Activated effector memory CD4-positive, alpha-beta T cell treated with anti-CD3 and anti-CD28 coated beads, Interleukin-2, amount 50 U/mL, for 16 hours (primary cell): ENCODE measurements around the gene FGF6.

ENCODE experiments used
- DNase-seq: peaks from one replicate; pipeline ENCODE4 v3.0.0-alpha.2; 2020

The FGF6 gene

GRCh38 chr12:4446335-4446734 is 720 bp upstream of the FGF6 start:
- DNase-seq = no peak

GRCh38 chr12:4444031-4444430 is 1.6 kb downstream of the FGF6 start:
- no peak for DNase-seq

GRCh38 chr12:4443616-4444015 is 2.0 kb downstream of the FGF6 start:
- DNase-seq = no peak

GRCh38 chr12:4441355-4442335 is 4.0 kb downstream of the FGF6 start:
- DNase-seq = no peak

GRCh38 chr12:4440187-4440941 is 5.3 kb downstream of the FGF6 start:
- DNase-seq = no peak

GRCh38 chr12:4439736-4440135 is 5.9 kb downstream of the FGF6 start:
- DNase-seq = no peak

DNA sequence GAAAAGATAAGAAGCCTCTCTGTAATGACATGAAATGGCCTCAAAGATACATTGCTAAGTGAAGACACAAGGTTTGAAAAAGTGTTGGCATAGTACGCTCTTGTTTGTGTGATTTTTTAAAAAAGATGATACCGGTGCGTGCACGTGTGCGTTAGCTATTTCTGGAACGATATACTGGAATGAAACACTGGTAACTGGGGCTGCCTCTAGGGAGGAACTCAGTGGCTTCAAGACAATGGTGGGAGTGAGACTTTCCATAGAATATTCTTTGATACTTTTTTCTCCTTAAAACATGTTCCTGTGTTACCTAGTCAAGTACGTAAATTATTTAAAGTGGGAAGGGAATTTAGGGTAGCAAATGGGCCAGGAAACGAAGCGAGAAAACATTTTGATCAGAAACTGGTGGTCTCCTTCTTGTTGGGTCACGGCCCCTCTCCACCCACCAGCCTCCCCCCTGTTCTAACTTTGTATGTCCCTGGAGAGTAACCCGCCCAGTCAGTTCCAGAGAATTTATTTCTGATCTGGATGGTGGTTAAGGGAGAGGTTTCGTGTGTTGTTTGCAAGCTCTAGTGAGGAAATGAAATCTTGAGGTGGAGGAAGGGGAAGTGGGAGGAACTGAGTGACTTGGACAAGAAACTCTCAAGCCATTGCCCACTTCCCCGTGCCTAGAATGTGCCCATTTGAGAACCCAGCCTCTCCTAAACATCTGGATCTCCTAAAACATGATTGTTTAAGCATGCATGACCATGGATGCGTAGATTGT is 6.6 kb downstream of the FGF6 start:
- DNase-seq = no peak

- no peak for DNase-seq
Observed at GRCh38 chr12:4435537-4435936, 10.1 kb downstream of the FGF6 start.

GRCh38 chr12:4434706-4435425 is 10.7 kb downstream of the FGF6 start:
- no peak for DNase-seq

DNA sequence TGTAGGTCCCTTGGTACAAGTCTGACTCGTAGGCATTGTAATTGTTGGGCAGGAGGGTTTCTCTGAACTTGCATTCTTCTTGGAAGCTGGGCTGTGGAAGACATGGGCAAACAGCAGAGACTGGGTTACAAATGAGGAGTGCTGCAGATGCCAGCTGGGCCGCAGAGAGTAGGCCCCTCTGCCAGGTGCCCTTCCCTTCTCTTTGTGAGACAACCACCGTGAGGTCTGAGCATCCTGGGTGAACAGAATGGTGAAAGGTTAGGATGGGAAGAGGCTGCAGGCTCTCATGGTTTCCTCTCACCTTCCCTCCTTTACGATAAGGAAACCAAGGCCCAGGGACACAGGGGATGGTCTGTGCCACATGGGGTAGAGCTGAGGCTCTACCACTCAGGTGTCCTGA is 11.3 kb downstream of the FGF6 start:
- no peak for DNase-seq

DNA sequence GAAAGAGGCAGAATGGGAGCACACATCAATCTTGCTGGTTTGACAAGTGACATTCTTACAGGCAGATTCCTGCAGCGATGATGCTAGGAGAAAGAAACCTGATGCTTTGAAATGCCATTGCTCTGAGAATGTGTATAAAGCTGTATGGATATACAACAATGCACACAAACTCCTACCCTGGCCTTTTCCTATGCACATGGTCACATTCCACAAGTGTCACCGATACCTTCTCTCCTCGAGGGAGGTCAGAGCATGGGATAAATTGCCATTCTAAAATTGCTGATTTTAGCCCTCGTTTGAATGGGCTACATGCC is 11.9 kb downstream of the FGF6 start:
- no peak for DNase-seq

- DNase-seq = no peak
Observed at GRCh38 chr12:4432878-4433744, 12.5 kb downstream of the FGF6 start.

- DNase-seq = no peak
Observed at GRCh38 chr12:4431866-4432265, 13.7 kb downstream of the FGF6 start.

DNA sequence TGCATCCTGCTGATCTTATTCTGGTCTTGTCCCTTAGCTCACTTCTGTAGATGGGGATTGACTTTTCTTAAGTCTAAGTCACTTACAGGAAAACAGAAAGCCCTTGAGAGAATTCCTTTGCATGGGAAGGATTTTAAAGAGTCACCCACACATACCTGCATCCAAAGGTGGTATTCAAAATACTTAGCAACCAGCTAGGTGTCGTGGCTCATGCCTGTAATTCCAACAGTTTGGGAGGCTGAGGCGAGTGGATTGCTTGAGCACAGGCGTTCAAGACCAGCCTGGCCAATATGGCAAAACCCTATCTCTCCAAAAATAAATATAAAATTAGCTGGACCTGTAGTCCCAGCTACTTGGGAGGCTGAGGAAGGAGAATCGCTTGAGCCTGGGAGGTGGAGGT is 14.2 kb downstream of the FGF6 start:
- DNase-seq = no peak

GRCh38 chr12:4424422-4424821 is 21.2 kb downstream of the FGF6 start:
- DNase-seq = no peak

DNA sequence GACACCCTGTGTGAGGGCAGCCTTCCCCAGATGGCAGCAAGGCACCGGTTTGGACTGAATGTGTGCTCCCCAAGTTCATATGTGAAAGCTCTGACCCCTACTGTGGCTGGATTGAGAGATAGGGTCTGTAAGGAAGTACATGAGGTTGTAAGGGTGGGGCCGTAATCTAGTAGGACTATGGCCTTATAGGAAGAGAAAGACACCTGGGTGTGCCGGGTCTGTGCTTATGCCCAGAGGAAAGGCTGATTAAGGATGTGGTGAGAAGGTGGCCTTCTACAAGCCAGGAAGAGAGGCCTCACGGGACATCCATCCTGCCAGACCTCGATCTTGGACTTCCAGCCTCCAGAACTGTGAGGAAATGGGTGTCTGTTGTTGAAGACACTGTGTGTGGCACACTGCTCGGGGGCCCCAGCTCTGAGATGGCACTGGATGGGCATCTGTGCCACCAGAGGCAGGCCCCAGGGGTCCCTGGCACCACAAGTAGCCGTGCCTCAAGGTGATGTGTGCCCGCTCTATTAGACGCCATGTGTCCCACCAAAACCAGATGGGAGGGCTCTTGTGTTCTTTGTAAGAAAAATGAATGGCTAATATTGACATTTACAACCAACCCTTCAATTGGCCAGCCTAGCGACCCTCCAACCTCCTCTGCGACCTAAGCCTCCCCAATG is 22.0 kb downstream of the FGF6 start:
- no peak for DNase-seq

GRCh38 chr12:4422985-4423384 is 22.6 kb downstream of the FGF6 start:
- DNase-seq = no peak

- no peak for DNase-seq
Observed at GRCh38 chr12:4421590-4422031, 24.0 kb downstream of the FGF6 start.

- no peak for DNase-seq
Observed at GRCh38 chr12:4420138-4420670, 25.4 kb downstream of the FGF6 start.

GRCh38 chr12:4418913-4419312 is 26.7 kb downstream of the FGF6 start:
- no peak for DNase-seq

DNA sequence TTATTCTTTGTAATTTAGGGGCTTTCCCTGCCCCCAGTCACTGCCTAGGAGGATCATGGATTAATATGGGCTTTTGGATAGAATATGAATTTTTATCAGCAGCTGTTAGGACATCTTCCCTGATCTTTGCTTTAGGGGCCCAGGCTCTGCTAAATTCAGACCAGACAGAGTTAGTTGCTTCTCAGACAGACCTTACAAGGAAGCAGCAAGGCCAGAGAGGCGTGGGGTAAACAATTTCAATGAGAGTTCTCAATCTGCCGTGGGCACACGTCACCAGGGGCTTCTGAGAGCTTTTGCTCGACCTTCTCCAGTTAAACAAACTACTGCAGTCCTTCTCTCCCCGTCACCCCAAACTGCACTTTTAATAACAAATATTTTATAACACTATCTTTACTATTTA is 27.7 kb downstream of the FGF6 start:
- no peak for DNase-seq
